K562 (cell line): ENCODE measurements around the gene ATMIN. TPM values are rescaled to one million over a fixed set of nuclear protein-coding genes. Genes with fewer than 3 reads are reported as not detected.
A peak's percentile ranks its signal among the peaks of the same experiment; 100 is the strongest.

Experiments
- ARID1B ChIP-seq: fragments of 450-650 bp; IDR thresholded peaks from 2 replicates; pipeline ENCODE4 v1.6.1; 2016; ENCODE audit warnings: antibody characterized with exemption, mild to moderate bottlenecking, inconsistent platforms
- CCAR2 ChIP-seq: fragments of 200-400 bp; formaldehyde crosslinking; IDR thresholded peaks from 2 replicates; pipeline ENCODE4 v1.6.1; 2017; ENCODE audit warnings: mild to moderate bottlenecking, low read depth, low read length
- CHD2 ChIP-seq: IDR thresholded peaks from 2 replicates; pipeline ENCODE4 v1.6.1; 2011; ENCODE audit warnings: low read depth, low read length
- CREM ChIP-seq: IDR thresholded peaks from 2 replicates; pipeline ENCODE4 v1.6.1; 2014; ENCODE audit warnings: antibody characterized with exemption, low read depth
- EP400 ChIP-seq: fragments of 450-650 bp; IDR thresholded peaks from 2 replicates; pipeline ENCODE4 v1.6.1; 2017; ENCODE audit warnings: antibody characterized with exemption, mild to moderate bottlenecking, moderate library complexity
- FIP1L1 ChIP-seq: fragments of 200-400 bp; formaldehyde crosslinking; IDR thresholded peaks from 2 replicates; pipeline ENCODE4 v1.6.1; 2018; ENCODE audit warnings: mild to moderate bottlenecking, low read depth, low read length; ENCODE audit not compliant: poor library complexity, severe bottlenecking
- GTF2B ChIP-seq: IDR thresholded peaks from 2 replicates; pipeline ENCODE4 v1.6.1; 2011; ENCODE audit not compliant: insufficient read length; ENCODE audit errors: extremely low read depth
- HMBOX1 ChIP-seq: sonication (generic); IDR thresholded peaks from 2 replicates; pipeline ENCODE4 v1.6.1; 2016
- IRF1 ChIP-seq: sonication (generic); formaldehyde crosslinking; IDR thresholded peaks from 2 replicates; pipeline ENCODE4 v1.8.0; 2022; ENCODE audit warnings: missing genetic modification reagents, mild to moderate bottlenecking, borderline replicate concordance
- LARP7 ChIP-seq: fragments of 450-650 bp; IDR thresholded peaks from 2 replicates; pipeline ENCODE4 v1.6.1; 2016
- LCOR ChIP-seq: sonication (generic); formaldehyde crosslinking; IDR thresholded peaks from 2 replicates; pipeline ENCODE4 v1.8.0; 2022; ENCODE audit warnings: mild to moderate bottlenecking, missing genetic modification reagents
- MCM5 ChIP-seq: fragments of 450-650 bp; IDR thresholded peaks from 2 replicates; pipeline ENCODE4 v1.6.1; 2016; ENCODE audit warnings: low read depth
- RNF2 ChIP-seq: sonication (generic); IDR thresholded peaks from 2 replicates; pipeline ENCODE4 v1.6.1; 2016
- SIN3A ChIP-seq, 2 experiments: fragments of 150-350 bp in 1 of 2; IDR thresholded peaks; 2 replicates each; pipeline ENCODE4 v1.6.1; 2011 to 2016; ENCODE audit warnings: borderline replicate concordance in 2 of 2, low read depth in 2 of 2, low read length in 2 of 2, mild to moderate bottlenecking in 2 of 2, moderate library complexity in 2 of 2; ENCODE audit not compliant: control insufficient read depth in 1 of 2
- SMAD1 ChIP-seq: fragments of 150-350 bp; IDR thresholded peaks from 2 replicates; pipeline ENCODE4 v1.6.1; 2014; ENCODE audit warnings: low read length, low read depth; ENCODE audit not compliant: partially characterized antibody
- TAF9B ChIP-seq: fragments of 450-650 bp; IDR thresholded peaks from 2 replicates; pipeline ENCODE4 v1.6.1; 2018; ENCODE audit warnings: mild to moderate bottlenecking; ENCODE audit not compliant: partially characterized antibody
- TFAP4 ChIP-seq: sonication (generic); formaldehyde crosslinking; IDR thresholded peaks from 2 replicates; pipeline ENCODE4 v1.8.0; 2022; ENCODE audit warnings: missing genetic modification reagents, mild to moderate bottlenecking, moderate library complexity, borderline replicate concordance
- ZNF384 ChIP-seq: IDR thresholded peaks from 2 replicates; pipeline ENCODE4 v1.6.1; 2012; ENCODE audit warnings: low read depth, low read length, improper control_type of control experiment
- ZNF395 ChIP-seq: fragments of 200-800 bp; sonication (Bioruptor generic); IDR thresholded peaks from 2 replicates; pipeline ENCODE4 v1.6.1; 2017; ENCODE audit warnings: missing genetic modification characterization, missing compliant biosample characterization
- ZNF511 ChIP-seq: sonication (generic); formaldehyde crosslinking; IDR thresholded peaks from 2 replicates; pipeline ENCODE4 v1.8.0; 2022; ENCODE audit warnings: mild to moderate bottlenecking, missing genetic modification reagents
- ZNF561 ChIP-seq: fragments of 450-650 bp; formaldehyde crosslinking; conservative IDR thresholded peaks from 2 replicates; pipeline ENCODE4 v1.4.0; 2020; ENCODE audit warnings: mild to moderate bottlenecking, moderate library complexity
- ZNF707 ChIP-seq: fragments of 250-450 bp; sonication (Bioruptor Pico); conservative IDR thresholded peaks from 2 replicates; pipeline ENCODE4 v1.8.0; 2022; ENCODE audit warnings: inconsistent platforms, mild to moderate bottlenecking, moderate library complexity
- polyA plus RNA-seq, 8 experiments: library from polyadenylated mRNA; depleted of rRNA in 4 of 8; stranded (reverse) in 5 of 8; unstranded in 3 of 8; fragments of >200 nt; fragmentation: Nextera tagmentation in 2 of 8; fragmentation: Illumina TruSeq in 1 of 8; extraction: Ambion mirVana in 2 of 8; extraction: Trizol in 1 of 8; gene quantifications; 2 replicates each; pipeline versions ENCODE4 v1.2.1 to v1.2.3, GENCODE V29; 2011 to 2014; ENCODE audit warnings: inconsistent platforms in 1 of 8, missing spikeins in 1 of 8
- total RNA-seq, 7 experiments: library from RNA; depleted of rRNA in 6 of 7; stranded (reverse); fragments of >200 nt in 6 of 7; fragmentation: Illumina TruSeq in 2 of 7; extraction: Trizol in 2 of 7; gene quantifications; 2 replicates each; pipeline versions ENCODE4 v1.2.1 to v1.2.3, GENCODE V29; 2011 to 2021; ENCODE audit warnings: low replicate concordance in 1 of 7

ATMIN gene
- total and polyA plus RNA-seq, 9 of the 15 experiments (the other 6 are each of a cell fraction or from before 2014, with no cell fraction given) = 6.7 to 40.9 (median 23.4) TPM

- TF ChIP-seq LARP7 = no peak; the same call in 1 of the 2 replicates
- peak; percentile 78; the same call in 1 of the 2 replicates for TF ChIP-seq LCOR
- peak; percentile 74 to 76; a peak in 3 of 4 replicates for TF ChIP-seq SIN3A (IDR thresholded peaks at IDR 0.05; ENCODE audit: borderline replicate concordance in 2 of 2, control insufficient read depth in 1 of 2, low read depth in 2 of 2, low read length in 2 of 2)
- no peak for TF ChIP-seq IRF1 (CRISPR knock-in tag)
- TF ChIP-seq HMBOX1 = no peak
- no peak for TF ChIP-seq MCM5
- TF ChIP-seq ZNF707 = no peak
- TF ChIP-seq TFAP4 = peak; percentile 94; the same call in 1 of the 2 replicates
- TF ChIP-seq CHD2 = peak; percentile 33
- peak; percentile 90 for TF ChIP-seq TAF9B
- peak; percentile 50; the same call in 1 of the 2 replicates for TF ChIP-seq ARID1B
- TF ChIP-seq RNF2 = peak; percentile 85; the same call in 1 of the 2 replicates
- peak; percentile 98 for TF ChIP-seq CREM
- no peak for TF ChIP-seq CCAR2
- TF ChIP-seq FIP1L1 = peak; percentile 66
- TF ChIP-seq ZNF561 = peak; percentile 60; the same call in 1 of the 2 replicates
- no peak for TF ChIP-seq GTF2B
- peak; percentile 92 for TF ChIP-seq ZNF384
- TF ChIP-seq ZNF511 = peak; percentile 85; the same call in 1 of the 2 replicates
- TF ChIP-seq SMAD1 = peak; percentile 48
- TF ChIP-seq ZNF395 (CRISPR knock-in tag) = peak; percentile 88; the same call in 1 of the 2 replicates
- peak; percentile 99 for TF ChIP-seq EP400
Measured at GRCh38 chr16:81006813-81007695, 28.6 kb upstream of the ATMIN start, which contains the start of the genes CENPN and CMC2 (continued).
